SH-SY5Y (cell line): ENCODE data around the gene VSTM4.

Experiments
- GATA2 ChIP-seq: IDR thresholded peaks from 2 replicates; pipeline ENCODE4 v1.6.1; 2011; ENCODE audit warnings: mild to moderate bottlenecking, low read depth, low read length
- GATA3 ChIP-seq: IDR thresholded peaks from 2 replicates; pipeline ENCODE4 v1.6.1; 2011; ENCODE audit warnings: low read depth, mild to moderate bottlenecking, low read length, moderate library complexity

GRCh38 chr10:49079072-49079471 is 36.2 kb downstream of the VSTM4 start:
- TF ChIP-seq GATA2 (no peak), GATA3 (no peak)
